ENCODE measurements around the gene COL11A1.
"Not testable (repeated sequence)": the region's sequence is repeated elsewhere in the genome, so short reads cannot be mapped to it uniquely, and the experiment has no call there.

- TF ChIP-seq, protein P1, sequence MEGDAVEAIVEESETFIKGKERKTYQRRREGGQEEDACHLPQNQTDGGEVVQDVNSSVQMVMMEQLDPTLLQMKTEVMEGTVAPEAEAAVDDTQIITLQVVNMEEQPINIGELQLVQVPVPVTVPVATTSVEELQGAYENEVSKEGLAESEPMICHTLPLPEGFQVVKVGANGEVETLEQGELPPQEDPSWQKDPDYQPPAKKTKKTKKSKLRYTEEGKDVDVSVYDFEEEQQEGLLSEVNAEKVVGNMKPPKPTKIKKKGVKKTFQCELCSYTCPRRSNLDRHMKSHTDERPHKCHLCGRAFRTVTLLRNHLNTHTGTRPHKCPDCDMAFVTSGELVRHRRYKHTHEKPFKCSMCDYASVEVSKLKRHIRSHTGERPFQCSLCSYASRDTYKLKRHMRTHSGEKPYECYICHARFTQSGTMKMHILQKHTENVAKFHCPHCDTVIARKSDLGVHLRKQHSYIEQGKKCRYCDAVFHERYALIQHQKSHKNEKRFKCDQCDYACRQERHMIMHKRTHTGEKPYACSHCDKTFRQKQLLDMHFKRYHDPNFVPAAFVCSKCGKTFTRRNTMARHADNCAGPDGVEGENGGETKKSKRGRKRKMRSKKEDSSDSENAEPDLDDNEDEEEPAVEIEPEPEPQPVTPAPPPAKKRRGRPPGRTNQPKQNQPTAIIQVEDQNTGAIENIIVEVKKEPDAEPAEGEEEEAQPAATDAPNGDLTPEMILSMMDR (IDR thresholded peaks at IDR 0.05), result not testable (repeated sequence)
- TF ChIP-seq EP300 (IDR thresholded peaks at IDR 0.05; ENCODE audit: low read depth); POLR2A (IDR thresholded peaks at IDR 0.05): not testable (repeated sequence)
Measured at GRCh38 chr1:103028110-103028509, 80.2 kb downstream of the COL11A1 start.

All from transverse colon (tissue), 3 donors.